Fibroblast of the aortic adventitia (primary cell): ENCODE measurements around the gene AQP4. TPM values are rescaled to one million over a fixed set of nuclear protein-coding genes. Genes with fewer than 3 reads are reported as not detected.

Experiments
- DNase-seq: peaks from one replicate; pipeline ENCODE4 v3.0.0-alpha.2; 2010; ENCODE audit warnings: low read depth
- H3K4me3 ChIP-seq: 2 replicates; pipeline ENCODE4 v1.5.1; 2011; ENCODE audit warnings: low read depth, mild to moderate bottlenecking, control low read depth, low read length, moderate library complexity
- total RNA-seq: library from RNA; depleted of rRNA; stranded (reverse); fragments of >200 nt; gene quantifications from 2 replicates; pipeline ENCODE4 v1.2.3, GENCODE V29; 2012; ENCODE audit warnings: low replicate concordance
- TF ChIP-seq, protein P1 (sequence below): IDR thresholded peaks from 2 replicates; pipeline ENCODE4 v1.5.1; 2011; ENCODE audit warnings: mild to moderate bottlenecking, low read length, control low read depth, inconsistent platforms; ENCODE audit not compliant: insufficient read depth

The AQP4 gene
- total RNA-seq, 1 donor: not detected

DNA sequence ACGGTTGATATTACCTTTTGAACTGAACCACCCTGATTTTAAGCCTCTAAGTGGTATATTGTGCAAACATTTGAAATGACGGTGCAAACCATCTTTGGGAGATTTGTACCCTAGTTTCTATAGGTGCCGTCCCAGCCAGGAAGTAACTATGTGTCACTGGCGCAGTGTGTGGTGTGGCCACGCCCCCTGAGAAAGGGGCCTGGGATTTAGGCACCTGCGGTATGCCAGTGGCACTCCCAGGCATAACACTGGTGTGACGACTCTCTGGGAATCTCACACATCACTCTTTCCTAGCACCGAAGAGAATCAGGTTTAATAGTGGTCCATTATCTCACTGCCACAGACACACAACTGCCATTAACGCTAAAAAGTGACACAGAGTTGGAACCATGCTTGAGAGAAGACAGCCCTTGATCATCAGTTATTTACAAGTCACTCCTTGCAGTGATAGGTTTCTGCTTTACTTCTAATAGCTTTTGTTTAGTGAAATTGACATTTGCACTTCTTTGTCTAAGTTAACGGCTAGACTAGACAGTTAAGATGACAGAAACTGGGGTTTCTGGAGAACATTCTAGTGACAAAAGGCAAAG is 11.1 kb downstream of the AQP4 start:
- H3K4me3 ChIP-seq: no peak overlapping the region
- TF ChIP-seq, protein P1, sequence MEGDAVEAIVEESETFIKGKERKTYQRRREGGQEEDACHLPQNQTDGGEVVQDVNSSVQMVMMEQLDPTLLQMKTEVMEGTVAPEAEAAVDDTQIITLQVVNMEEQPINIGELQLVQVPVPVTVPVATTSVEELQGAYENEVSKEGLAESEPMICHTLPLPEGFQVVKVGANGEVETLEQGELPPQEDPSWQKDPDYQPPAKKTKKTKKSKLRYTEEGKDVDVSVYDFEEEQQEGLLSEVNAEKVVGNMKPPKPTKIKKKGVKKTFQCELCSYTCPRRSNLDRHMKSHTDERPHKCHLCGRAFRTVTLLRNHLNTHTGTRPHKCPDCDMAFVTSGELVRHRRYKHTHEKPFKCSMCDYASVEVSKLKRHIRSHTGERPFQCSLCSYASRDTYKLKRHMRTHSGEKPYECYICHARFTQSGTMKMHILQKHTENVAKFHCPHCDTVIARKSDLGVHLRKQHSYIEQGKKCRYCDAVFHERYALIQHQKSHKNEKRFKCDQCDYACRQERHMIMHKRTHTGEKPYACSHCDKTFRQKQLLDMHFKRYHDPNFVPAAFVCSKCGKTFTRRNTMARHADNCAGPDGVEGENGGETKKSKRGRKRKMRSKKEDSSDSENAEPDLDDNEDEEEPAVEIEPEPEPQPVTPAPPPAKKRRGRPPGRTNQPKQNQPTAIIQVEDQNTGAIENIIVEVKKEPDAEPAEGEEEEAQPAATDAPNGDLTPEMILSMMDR: no peak
- DNase-seq: no peak

DNA sequence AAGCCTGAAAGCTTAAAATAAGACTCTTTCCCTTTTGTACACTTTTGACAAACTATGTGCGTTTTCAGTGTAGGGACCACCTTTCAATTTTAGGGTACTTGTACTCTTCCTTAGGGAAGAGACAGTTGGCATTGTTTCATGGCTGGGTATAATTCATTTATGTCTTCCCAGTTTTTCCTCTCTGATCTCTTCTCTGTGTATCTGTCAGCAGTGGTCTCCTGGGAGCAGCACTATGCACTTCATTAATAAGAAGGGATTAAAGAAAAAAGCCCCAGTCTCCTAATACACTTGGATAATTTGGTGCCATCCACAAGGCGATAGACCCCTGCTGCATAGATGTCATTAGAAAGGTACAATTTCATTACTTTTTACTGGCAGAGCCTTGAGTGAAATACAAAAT is 12.1 kb downstream of the AQP4 start:
- TF ChIP-seq, protein P1: no peak
- H3K4me3 ChIP-seq: no peak overlapping the region
- no peak for DNase-seq

DNA sequence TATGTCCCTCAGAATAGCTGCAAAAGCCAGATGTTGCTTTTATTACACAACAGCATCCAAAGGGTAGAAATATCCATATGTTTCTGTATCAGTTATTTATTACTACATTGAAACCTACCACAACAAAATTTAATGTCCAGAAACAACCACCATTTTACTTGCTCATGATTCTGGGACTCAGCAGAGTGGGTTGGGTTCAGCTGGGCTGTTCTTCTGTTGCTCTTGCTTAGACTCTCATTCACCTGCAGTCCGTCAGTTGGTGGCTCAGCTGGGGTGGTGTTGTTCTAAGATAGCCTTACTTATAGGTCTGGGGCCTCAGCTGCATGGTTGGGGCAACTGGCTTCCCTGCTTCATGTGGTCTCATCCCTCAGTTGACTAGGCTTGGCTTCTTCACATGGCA is 21.7 kb downstream of the AQP4 start:
- DNase-seq: no peak
- TF ChIP-seq, protein P1: no peak

DNA sequence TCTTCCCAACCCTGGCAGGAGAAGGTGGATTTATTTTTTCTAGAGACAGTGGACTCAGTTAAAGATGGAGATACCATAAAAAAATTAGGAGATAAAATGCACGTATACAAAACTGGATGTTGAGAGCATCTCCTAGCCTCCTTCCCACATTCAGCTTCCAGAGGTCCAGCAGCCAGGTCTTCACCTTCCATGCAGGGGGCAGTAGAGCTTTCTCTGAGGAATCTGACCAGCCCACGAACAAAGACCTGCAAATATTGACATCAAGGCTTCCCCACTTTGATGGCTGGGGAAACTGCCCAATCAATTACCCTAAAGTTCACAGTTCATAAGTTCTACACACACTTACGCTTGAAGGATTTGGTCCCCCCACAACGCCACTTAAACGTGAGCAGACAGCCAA is 24.5 kb downstream of the AQP4 start:
- H3K4me3 ChIP-seq: no peak overlapping the region
- no peak for DNase-seq
- TF ChIP-seq, protein P1: no peak

More for the DNA sequence above, 21.7 kb downstream of the AQP4 start:
- no peak overlapping the region for H3K4me3 ChIP-seq

DNA sequence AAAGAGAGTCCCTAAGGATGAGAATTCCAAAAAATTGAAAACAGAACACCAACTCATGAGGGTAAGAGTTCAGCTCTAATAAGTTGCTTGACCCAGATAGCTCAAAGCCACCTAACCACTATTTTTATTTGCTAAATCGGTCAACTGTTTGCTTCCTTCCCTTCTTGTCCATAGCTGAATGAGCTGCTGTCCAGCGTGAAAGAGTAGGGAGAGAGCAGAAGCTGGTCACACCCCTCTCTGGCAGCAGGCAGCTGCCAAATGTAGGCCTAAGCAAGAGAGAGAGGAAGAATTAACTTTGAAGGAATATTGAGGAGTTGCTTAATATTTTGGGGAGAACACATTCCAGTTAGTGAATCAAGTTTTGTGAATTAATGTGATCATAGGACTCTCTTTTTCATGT is 25.9 kb downstream of the AQP4 start:
- DNase-seq: no peak
- H3K4me3 ChIP-seq: no peak overlapping the region
- TF ChIP-seq, protein P1: no peak

DNA sequence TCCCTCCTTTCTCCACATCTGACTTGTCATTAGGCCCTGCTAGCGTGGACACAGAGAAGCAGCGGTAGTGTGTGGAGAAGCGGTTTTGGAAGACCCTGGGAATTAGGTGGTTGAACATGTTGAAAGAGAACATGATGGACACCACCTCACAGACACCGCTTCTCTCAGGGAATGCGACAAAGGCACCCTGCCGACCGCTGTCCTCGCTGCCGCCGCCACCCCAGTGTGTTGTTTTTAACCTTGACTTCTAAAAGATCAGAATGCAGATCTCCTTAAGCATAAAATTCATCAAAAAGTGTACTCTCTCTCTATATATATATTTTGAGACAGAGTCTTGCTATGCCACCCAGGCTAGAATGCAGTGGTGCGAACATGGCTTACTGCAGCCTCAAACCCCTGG is 33.2 kb downstream of the AQP4 start:
- no peak overlapping the region for H3K4me3 ChIP-seq
- DNase-seq: no peak
- TF ChIP-seq, protein P1: no peak

DNA sequence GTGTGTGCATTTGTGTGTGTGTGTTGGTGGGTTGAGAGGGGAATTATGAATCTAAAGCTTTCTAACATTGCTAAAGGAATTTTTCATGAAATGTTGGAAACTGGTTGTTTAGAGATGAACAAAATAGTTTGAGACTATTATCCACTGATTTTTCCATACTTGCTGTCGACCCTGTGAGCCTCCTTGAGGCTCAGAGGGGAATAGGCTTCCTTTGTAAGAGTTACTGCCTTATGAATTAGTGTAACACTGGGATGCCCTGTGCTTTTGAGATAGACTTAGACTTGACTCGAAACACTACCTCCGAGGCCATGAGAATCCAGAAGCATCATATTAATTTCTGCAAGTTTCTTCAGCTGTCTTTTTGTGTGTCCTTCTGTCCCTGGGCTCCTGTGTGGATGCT is 37.9 kb downstream of the AQP4 start:
- TF ChIP-seq, protein P1: no peak
- DNase-seq: no peak
- no peak overlapping the region for H3K4me3 ChIP-seq
